Ishikawa (cell line): Measurements from ENCODE around the gene ANKMY2.

Experiments used
- CEBPB ChIP-seq: IDR thresholded peaks from 2 replicates; pipeline ENCODE4 v1.6.1; 2012
- CREB1 ChIP-seq: IDR thresholded peaks from 2 replicates; pipeline ENCODE4 v1.6.1; 2012; ENCODE audit warnings: low read depth
- EGR1 ChIP-seq: IDR thresholded peaks from 2 replicates; pipeline ENCODE4 v1.6.1; 2012
- EP300 ChIP-seq: IDR thresholded peaks from 2 replicates; pipeline ENCODE4 v1.6.1; 2012; ENCODE audit warnings: borderline replicate concordance
- FOXM1 ChIP-seq: IDR thresholded peaks from 2 replicates; pipeline ENCODE4 v1.6.1; 2012; ENCODE audit warnings: low read depth, borderline replicate concordance
- MAX ChIP-seq: IDR thresholded peaks from 2 replicates; pipeline ENCODE4 v1.6.1; 2012
- NFIC ChIP-seq: IDR thresholded peaks from 2 replicates; pipeline ENCODE4 v1.6.1; 2012
- RAD21 ChIP-seq: IDR thresholded peaks from 2 replicates; pipeline ENCODE4 v1.6.1; 2012; ENCODE audit warnings: low read depth
- REST ChIP-seq: IDR thresholded peaks from 2 replicates; pipeline ENCODE4 v1.6.1; 2012; ENCODE audit warnings: low read depth, mild to moderate bottlenecking
- TAF1 ChIP-seq: IDR thresholded peaks from 2 replicates; pipeline ENCODE4 v1.6.1; 2012; ENCODE audit warnings: low read depth, mild to moderate bottlenecking
- TCF12 ChIP-seq: IDR thresholded peaks from 2 replicates; pipeline ENCODE4 v1.6.1; 2012; ENCODE audit warnings: low read depth
- TEAD4 ChIP-seq: IDR thresholded peaks from 2 replicates; pipeline ENCODE4 v1.6.1; 2012
- USF1 ChIP-seq: IDR thresholded peaks from 2 replicates; pipeline ENCODE4 v1.6.1; 2012
- YY1 ChIP-seq: IDR thresholded peaks from 2 replicates; pipeline ENCODE4 v1.6.1; 2012; ENCODE audit warnings: low read depth
- ZBTB7A ChIP-seq: IDR thresholded peaks from 2 replicates; pipeline ENCODE4 v1.6.1; 2012; ENCODE audit warnings: low read depth

The ANKMY2 gene

GRCh38 chr7:16563281-16564022, 82.1 kb downstream of the ANKMY2 start:
- TF ChIP-seq TEAD4 (no peak), EP300 (no peak), NFIC (no peak), CREB1 (no peak), TCF12 (no peak), ZBTB7A (no peak), CEBPB (no peak), USF1 (no peak), RAD21 (no peak), YY1 (no peak), EGR1 (no peak)

- TF ChIP-seq FOXM1 (no peak), CEBPB (no peak), TCF12 (no peak), REST (no peak), TEAD4 (no peak), NFIC (no peak), EP300 (no peak), RAD21 (no peak), USF1 (no peak), CREB1 (no peak), YY1 (no peak), TAF1 (no peak), MAX (no peak), EGR1 (no peak), ZBTB7A (no peak)
These were observed 82.9 kb downstream of the ANKMY2 start for GRCh38 chr7:16562456-16563220.

- no peak for TF ChIP-seq YY1
- no peak for TF ChIP-seq NFIC
- TF ChIP-seq EP300 = no peak
- no peak for TF ChIP-seq TAF1
- no peak for TF ChIP-seq FOXM1
- TF ChIP-seq USF1 = no peak
- no peak for TF ChIP-seq RAD21
- TF ChIP-seq REST = no peak
- TF ChIP-seq TEAD4 = no peak
- TF ChIP-seq CREB1 = no peak
- no peak for TF ChIP-seq EGR1
- TF ChIP-seq TCF12 = no peak
- no peak for TF ChIP-seq MAX
- no peak for TF ChIP-seq CEBPB
- TF ChIP-seq ZBTB7A = no peak
These were observed 83.6 kb downstream of the ANKMY2 start for GRCh38 chr7:16561943-16562342.

GRCh38 chr7:16559497-16560179, 85.9 kb downstream of the ANKMY2 start:
- no peak for TF ChIP-seq ZBTB7A
- TF ChIP-seq RAD21 = no peak
- no peak for TF ChIP-seq NFIC
- no peak for TF ChIP-seq CREB1
- TF ChIP-seq MAX = no peak
